HUES64 (cell line): ENCODE data around the gene PDE7B.

ENCODE experiments used
- H3K27ac ChIP-seq: 2 replicates; pipeline ENCODE4 v1.7.0; 2013; ENCODE audit warnings: low read depth, low read length, inconsistent platforms
- H3K27me3 ChIP-seq: 2 replicates; pipeline ENCODE4 v1.6.1; 2013; ENCODE audit warnings: mild to moderate bottlenecking, low read length; ENCODE audit not compliant: insufficient read depth
- H3K36me3 ChIP-seq: 2 replicates; pipeline ENCODE4 v1.6.1; 2013; ENCODE audit warnings: mild to moderate bottlenecking, low read length; ENCODE audit not compliant: insufficient read depth
- H3K4me1 ChIP-seq: 2 replicates; pipeline ENCODE4 v1.6.1; 2013; ENCODE audit warnings: mild to moderate bottlenecking, low read length, moderate library complexity; ENCODE audit not compliant: insufficient read depth
- H3K4me3 ChIP-seq: 2 replicates; pipeline ENCODE4 v1.5.1; 2013; ENCODE audit warnings: mild to moderate bottlenecking, low read length, moderate library complexity
- H3K9ac ChIP-seq: 2 replicates; pipeline ENCODE4 v1.6.1; 2013; ENCODE audit warnings: mild to moderate bottlenecking, low read depth, low read length
- H3K9me3 ChIP-seq: 2 replicates; pipeline ENCODE4 v1.6.1; 2013; ENCODE audit warnings: low read depth, low read length; ENCODE audit not compliant: insufficient read depth
- WGBS: fragments of 150-250, 120-280 bp; methylation state at CpG from one replicate; pipeline ENCODE4 v1.1.7; 2013; ENCODE audit warnings: missing lambda C conversion rate; 5-methylcytosine and 5-hydroxymethylcytosine counted together

Gene PDE7B

GRCh38 chr6:136174510-136174909, 323.0 kb downstream of the PDE7B start:
- Histone ChIP-seq H3K27ac (no peak overlapping the region), H3K4me1 (no peaks in the 10 kb centered on the region), H3K4me3 (no peak overlapping the region), H3K9ac (no peak overlapping the region), H3K27me3 (no peaks in the 10 kb centered on the region), H3K36me3 (no peaks in the 10 kb centered on the region), H3K9me3 (no peaks in the 10 kb centered on the region)
- 71% methylated on average over 1 of the region's 2 CpGs for WGBS

GRCh38 chr6:136175873-136176272, 324.4 kb downstream of the PDE7B start:
- no peaks in the 10 kb centered on the region for H3K4me1 ChIP-seq
- H3K9me3 ChIP-seq = no peaks in the 10 kb centered on the region
- H3K9ac ChIP-seq = no peak overlapping the region
- no peak overlapping the region for H3K4me3 ChIP-seq
- H3K36me3 ChIP-seq = no peaks in the 10 kb centered on the region
- H3K27me3 ChIP-seq = no peaks in the 10 kb centered on the region
- H3K27ac ChIP-seq = no peak overlapping the region
- no CpG with 5 or more reads among the region's 1 CpG for WGBS

GRCh38 chr6:136178749-136179148, 327.2 kb downstream of the PDE7B start:
- no peak overlapping the region for H3K9ac ChIP-seq
- no peak overlapping the region for H3K27ac ChIP-seq
- H3K4me1 ChIP-seq = no peaks in the 10 kb centered on the region
- H3K9me3 ChIP-seq = no peaks in the 10 kb centered on the region
- no peaks in the 10 kb centered on the region for H3K36me3 ChIP-seq
- WGBS = 92% methylated on average over 2 of the region's 2 CpGs
- no peak overlapping the region for H3K4me3 ChIP-seq
- H3K27me3 ChIP-seq = no peaks in the 10 kb centered on the region

GRCh38 chr6:136180704-136181511, 329.4 kb downstream of the PDE7B start:
- Histone ChIP-seq H3K27ac (no peak overlapping the region), H3K4me3 (no peak overlapping the region), H3K9me3 (no peaks in the 10 kb centered on the region), H3K27me3 (no peaks in the 10 kb centered on the region), H3K4me1 (no peaks in the 10 kb centered on the region), H3K9ac (no peak overlapping the region), H3K36me3 (no peaks in the 10 kb centered on the region)
- WGBS = 83% methylated on average over 4 of the region's 4 CpGs

- no peak overlapping the region for H3K4me3 ChIP-seq
- WGBS = 100% methylated on average over 1 of the region's 1 CpG
- H3K9ac ChIP-seq = no peak overlapping the region
- H3K4me1 ChIP-seq = no peaks in the 10 kb centered on the region
- H3K27me3 ChIP-seq = no peaks in the 10 kb centered on the region
- H3K36me3 ChIP-seq = no peaks in the 10 kb centered on the region
- no peak overlapping the region for H3K27ac ChIP-seq
- no peaks in the 10 kb centered on the region for H3K9me3 ChIP-seq
Measured at GRCh38 chr6:136181512-136181833, 330.0 kb downstream of the PDE7B start.

GRCh38 chr6:136181861-136182260, 330.4 kb downstream of the PDE7B start:
- Histone ChIP-seq H3K4me1 (no peaks in the 10 kb centered on the region), H3K9me3 (no peaks in the 10 kb centered on the region)
- WGBS = 81% methylated on average over 1 of the region's 1 CpG

GRCh38 chr6:136184738-136185137, 333.2 kb downstream of the PDE7B start:
- no peaks in the 10 kb centered on the region for H3K36me3 ChIP-seq
- no peak overlapping the region for H3K4me3 ChIP-seq
- H3K9me3 ChIP-seq = no peaks in the 10 kb centered on the region
- no peak overlapping the region for H3K9ac ChIP-seq
- no peaks in the 10 kb centered on the region for H3K4me1 ChIP-seq
- no peaks in the 10 kb centered on the region for H3K27me3 ChIP-seq
- no peak overlapping the region for H3K27ac ChIP-seq
- 93% methylated on average over 1 of the region's 1 CpG for WGBS

More at GRCh38 chr6:136181861-136182260, 330.4 kb downstream of the PDE7B start:
- Histone ChIP-seq H3K27me3 (no peaks in the 10 kb centered on the region), H3K4me3 (no peak overlapping the region), H3K36me3 (no peaks in the 10 kb centered on the region), H3K9ac (no peak overlapping the region), H3K27ac (no peak overlapping the region)

GRCh38 chr6:136186363-136186762, 334.9 kb downstream of the PDE7B start:
- H3K27ac ChIP-seq = no peak overlapping the region
- no peak overlapping the region for H3K4me3 ChIP-seq
- no peak overlapping the region for H3K9ac ChIP-seq
- WGBS = no CpG with 5 or more reads among the region's 1 CpG
- no peaks in the 10 kb centered on the region for H3K36me3 ChIP-seq
- no peaks in the 10 kb centered on the region for H3K9me3 ChIP-seq
- no peaks in the 10 kb centered on the region for H3K4me1 ChIP-seq
- H3K27me3 ChIP-seq = no peaks in the 10 kb centered on the region

- Histone ChIP-seq H3K4me1 (no peaks in the 10 kb centered on the region), H3K9me3 (no peaks in the 10 kb centered on the region), H3K27me3 (no peaks in the 10 kb centered on the region), H3K27ac (no peak overlapping the region), H3K4me3 (no peak overlapping the region), H3K36me3 (no peaks in the 10 kb centered on the region), H3K9ac (no peak overlapping the region)
- WGBS = 81% methylated on average over 2 of the region's 2 CpGs
Measured at GRCh38 chr6:136188486-136188885, 337.0 kb downstream of the PDE7B start.

- Histone ChIP-seq H3K9ac (no peak overlapping the region), H3K27ac (no peak overlapping the region)
- WGBS = 80% methylated on average over 3 of the region's 3 CpGs
Measured at GRCh38 chr6:136189104-136189503, 337.6 kb downstream of the PDE7B start.

GRCh38 chr6:136191606-136192312, 340.3 kb downstream of the PDE7B start:
- no peaks in the 10 kb centered on the region for H3K4me1 ChIP-seq
- no peak overlapping the region for H3K27ac ChIP-seq
- H3K27me3 ChIP-seq = no peaks in the 10 kb centered on the region
- H3K9me3 ChIP-seq = no peaks in the 10 kb centered on the region
- WGBS = 93% methylated on average over 32 of the region's 32 CpGs
- no peaks in the 10 kb centered on the region for H3K36me3 ChIP-seq
- no peak overlapping the region for H3K9ac ChIP-seq
- no peak overlapping the region for H3K4me3 ChIP-seq

More at GRCh38 chr6:136189104-136189503, 337.6 kb downstream of the PDE7B start:
- Histone ChIP-seq H3K4me3 (no peak overlapping the region), H3K27me3 (no peaks in the 10 kb centered on the region), H3K36me3 (no peaks in the 10 kb centered on the region), H3K9me3 (no peaks in the 10 kb centered on the region), H3K4me1 (no peaks in the 10 kb centered on the region)
